GM18907 (cell line): ENCODE results near the gene AKNA.

Source experiments
- ATAC-seq: cut with Tn5 transposase; IDR thresholded peaks from one replicate; pipeline ENCODE4 v1.9.1; 2021; ENCODE audit warnings: mild to moderate bottlenecking, moderate library complexity; ENCODE audit not compliant: unreplicated experiment

Gene AKNA

DNA sequence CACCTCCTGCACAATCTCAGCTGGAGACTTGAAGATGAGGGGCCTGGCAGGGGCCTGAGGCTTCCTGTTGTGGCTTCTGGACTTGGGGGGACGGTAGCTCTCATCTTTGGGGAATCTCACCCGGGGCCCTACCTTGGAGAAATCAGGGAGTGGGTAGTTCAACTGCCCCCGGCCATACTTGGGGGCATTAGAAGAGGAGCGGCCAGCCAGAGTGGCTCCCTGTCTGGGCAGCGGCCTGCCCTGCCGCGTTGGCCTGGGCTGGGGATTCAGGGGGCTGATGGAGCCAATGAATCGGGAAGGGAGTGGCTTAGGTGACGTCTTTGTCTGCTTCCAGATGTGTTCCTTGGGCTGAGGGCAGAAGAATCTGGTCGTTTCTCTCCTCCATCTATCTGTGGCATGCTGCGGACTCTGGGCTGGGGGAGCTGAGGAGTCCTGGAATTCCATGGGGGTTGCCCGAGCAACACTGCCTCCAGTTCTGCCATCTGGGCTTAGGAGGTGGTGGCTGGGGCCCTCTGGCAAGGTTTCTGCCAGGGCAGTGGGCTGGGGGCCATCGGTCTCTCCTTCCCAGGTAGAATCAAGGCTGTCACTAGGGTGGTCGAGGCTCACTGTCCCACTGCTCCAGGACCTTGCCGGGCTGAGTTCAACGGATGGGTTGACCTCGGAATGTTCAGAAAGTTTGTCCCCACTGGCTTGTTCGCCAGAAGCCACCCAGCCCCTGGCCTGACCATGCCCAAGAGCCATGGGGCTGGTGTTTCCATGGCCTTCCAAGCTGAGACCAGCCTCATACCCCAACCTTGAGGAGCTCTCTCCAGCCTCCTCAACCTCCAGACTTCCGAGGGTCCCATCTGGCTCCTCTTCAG is 11.0 kb downstream of the AKNA start:
- ATAC-seq, result no peak

DNA sequence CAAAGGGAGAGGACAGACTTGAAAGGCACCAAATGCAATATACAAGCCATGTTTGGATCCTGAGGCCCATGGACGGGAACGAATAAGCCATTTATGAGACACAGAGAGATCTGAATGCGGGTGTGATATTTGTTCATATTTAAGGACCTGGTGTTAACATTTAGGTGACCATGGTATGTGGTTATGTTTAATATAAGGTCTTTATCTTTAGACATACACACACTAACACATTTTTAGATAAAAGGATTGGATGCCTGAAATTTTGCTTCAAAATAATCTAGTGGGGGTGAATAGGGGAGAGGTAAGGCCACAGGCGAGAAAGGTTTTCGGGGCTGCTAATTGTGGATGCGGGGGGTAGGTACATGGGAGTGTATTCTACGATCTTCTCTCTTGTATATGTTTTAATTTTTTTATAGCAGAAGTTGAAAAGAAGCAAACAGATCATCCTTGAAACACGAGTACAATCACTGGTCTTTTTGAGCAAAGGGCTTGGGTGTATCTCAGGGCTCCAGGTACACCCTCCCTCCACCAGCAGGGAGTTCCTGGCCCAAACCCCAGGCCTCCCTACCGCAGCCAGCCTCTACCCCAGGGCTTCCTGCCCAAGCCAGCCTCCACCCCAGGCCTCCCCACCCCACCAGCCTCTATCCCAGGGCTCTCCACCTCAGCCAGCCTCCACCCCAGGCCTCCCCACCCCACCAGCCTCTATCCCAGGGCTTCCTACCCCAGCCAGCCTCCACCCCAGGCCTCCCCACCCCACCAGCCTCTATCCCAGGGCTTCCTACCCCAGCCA is 12.2 kb downstream of the AKNA start:
- ATAC-seq, result no peak

DNA sequence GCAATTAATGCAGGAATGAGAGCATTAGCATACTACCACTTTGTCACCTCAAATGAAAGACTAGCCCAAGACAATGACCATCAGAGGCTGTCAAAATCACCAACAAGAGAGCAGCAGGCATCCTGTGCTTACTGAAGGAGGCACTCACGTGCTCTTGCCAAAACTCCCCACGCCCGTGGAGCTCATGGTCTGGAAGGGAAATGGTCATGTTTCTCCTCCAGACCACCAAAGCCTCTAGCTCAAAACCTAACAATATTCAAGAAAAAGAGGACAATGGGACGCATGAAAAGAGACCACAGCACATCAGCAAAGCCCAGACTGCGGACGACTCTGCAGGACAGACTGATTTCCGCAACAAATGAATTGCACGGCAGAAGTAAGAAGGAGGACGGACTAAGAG is 12.8 kb downstream of the AKNA start:
- no peak for ATAC-seq

DNA sequence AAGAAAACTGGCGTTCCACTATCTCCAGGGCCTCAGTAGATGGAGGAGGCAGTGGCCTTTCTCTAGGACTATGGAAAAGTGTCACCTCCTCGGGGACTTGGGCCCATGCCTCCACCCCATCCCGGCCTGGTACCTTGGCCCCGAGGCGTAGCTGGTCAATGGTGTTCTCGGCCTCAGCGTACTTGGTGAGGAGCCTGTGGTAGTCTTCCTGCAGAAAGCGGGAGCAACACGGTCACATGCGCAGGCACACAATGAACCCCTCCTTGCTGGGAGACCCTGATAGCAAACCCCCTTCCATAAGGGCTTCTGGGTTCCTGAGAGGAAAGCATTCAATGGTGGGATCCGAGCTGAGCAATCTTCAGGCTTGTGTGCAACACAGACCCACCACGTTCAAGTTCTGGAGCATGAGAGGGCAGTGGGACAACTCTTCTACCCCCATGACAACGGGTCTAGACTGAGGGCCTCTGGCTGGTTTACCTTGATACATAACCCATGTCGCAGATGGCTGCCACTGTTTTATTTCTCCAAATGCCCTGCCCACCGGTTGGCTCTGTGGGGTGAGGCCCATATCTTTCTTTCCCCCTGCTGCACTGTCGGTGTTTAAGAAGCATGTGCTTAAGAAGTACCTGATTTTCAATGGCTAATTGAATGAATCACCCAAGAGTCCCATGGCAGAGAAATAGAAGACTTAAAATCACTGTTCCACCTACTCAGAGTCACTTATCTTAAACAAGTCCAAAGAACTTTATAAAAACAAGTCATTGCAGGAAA is 13.6 kb downstream of the AKNA start:
- ATAC-seq, result no peak

DNA sequence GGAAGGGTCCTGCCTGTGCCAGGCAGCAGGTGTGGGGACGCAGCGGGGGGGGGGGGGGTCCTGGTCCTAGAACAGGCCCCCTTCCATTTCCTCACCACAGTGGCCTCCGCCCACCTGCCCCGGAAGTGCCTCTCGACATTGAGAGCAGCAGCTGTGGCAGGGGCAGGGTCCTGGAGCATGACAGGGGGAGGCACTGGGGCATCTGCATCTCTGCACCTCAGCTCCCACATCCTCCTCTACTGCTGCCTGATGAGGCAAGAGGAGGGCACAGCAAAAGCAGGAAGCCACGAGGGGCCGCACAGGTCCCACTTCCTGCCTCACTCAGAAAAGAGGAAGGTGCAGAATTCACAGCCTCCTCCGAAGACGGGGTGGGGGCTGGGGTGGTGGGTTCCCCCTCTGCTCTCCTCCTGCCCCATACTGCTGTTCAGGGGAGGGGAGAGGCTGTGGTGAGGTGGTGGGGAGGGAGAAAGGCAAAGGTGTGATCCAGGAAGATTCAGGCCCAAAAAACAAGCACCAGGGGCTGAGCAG is 14.8 kb downstream of the AKNA start:
- ATAC-seq, result peak; percentile 95

DNA sequence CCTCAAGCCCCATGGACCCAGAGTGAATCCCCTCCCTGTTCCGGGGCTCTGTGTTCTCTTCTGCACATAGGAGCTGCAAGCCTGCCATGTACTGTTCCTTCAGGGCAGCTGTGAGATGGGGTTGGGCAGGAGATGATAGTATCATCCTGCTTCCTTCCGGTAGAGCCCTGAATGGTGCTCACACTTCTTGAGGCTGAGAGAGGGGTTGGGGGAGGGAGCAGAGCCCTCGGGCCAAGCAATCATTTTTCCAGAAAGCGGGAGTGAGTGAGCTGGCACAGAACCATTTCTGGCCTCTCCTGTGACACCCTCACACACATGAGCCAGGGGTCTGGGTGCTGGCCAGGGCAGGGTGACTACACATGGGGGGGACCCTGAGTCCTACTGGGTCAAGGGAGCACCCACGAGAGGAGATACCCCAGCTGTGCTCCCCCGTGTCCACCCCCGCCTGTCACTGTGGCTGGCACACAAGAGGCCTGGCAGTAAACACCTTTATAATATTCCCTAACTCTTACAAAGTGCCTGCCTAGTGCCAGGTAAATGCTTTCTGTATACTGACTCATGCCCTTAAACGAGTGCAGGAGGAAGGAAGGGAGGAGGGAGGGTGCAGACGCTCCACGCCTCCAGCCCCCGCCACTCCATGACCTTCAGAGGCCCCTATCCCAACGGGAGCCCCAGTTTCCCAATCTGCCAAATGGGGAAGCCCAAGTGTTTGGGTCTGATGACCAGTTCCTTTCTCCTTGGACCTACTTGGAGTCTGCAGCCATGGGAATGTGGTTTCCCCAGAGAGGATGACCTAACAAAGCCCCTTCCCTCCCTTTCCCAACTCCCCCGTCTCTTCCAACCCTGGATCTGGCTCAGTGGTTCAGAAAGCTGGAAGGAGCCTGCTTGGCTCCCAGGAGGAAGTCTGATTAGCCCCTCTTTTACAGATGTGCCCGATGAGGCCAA is 15.5 kb downstream of the AKNA start:
- peak; percentile 27 for ATAC-seq

DNA sequence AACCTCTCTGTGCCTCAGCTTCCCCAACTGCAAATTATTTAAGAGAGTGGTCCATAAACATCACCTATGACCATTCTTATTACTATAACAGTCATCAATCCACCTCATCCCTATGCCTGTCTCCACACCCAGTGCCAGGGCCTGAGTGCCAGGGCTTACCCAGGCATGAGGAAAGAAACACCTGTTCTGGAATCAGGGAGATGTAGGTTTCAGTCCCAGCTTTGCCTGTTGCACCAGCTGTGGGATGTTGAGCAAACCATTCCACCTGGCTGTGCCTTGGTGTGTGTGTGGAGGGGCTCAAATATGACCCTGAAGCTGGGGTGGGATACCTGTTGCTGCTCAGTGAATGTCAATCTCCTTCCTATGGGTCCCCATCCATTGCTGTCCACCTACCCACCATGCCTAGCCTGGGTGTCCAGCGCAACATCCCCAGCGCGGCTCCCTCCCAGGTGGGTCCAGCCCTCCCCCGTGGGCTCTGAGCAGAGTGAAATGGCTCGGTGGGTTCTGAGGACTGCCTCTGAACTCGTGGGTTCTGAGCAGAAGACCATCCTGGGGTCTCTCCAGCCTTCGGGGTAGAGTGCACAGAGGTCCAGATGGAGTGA is 16.3 kb downstream of the AKNA start:
- ATAC-seq, result no peak

DNA sequence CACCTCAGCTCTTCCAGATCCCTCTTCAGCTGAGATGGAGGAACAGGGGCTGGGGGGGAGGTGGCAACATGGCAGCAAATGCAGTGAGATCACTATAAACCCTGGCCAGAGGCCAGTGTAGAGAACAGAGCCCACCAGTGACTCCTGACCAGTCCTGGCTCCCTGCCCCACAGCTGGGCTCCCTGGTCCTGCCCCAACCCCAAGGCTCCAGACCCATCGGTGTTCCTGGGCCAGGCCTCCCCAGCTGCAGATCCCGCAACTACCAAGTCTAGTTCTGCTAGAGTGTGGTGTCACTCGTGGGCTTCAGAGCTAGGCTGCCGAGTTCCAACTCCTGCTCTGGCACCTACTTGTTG is 16.8 kb downstream of the AKNA start:
- ATAC-seq, result no peak

DNA sequence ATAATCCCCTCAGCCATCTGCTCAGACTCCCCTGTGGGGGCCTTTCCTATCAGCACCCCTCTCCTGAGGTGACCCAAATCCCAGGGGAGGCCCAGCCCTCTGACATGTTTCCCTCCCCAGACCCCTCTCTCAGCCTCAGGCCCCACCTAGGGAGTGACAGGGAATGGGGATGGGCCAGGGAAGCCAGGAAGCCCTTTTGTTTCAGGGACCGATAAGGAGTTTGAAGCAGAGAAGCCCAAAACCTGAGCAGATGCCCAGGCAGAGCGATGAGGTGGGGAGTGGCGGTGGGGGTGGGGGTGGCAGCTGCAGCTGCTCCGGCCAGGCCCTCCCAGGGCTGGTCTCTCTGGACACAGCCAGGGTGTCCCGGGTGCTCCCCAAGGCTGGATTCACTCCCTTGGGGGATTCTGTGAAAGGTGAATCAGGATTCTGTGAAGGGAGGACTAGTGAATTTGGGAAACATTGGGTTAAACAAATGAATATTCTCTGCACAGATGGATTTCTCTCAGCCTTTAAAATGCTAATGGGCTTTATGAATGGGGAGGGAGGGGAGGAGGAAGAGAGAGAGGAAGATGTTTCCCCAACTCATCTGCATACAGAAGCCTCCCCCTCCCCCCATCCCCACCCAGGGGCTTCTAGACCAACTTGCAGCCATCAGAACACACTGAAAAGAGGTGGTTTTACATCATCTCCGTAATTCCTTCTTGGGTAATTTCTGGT is 17.4 kb downstream of the AKNA start:
- no peak for ATAC-seq

DNA sequence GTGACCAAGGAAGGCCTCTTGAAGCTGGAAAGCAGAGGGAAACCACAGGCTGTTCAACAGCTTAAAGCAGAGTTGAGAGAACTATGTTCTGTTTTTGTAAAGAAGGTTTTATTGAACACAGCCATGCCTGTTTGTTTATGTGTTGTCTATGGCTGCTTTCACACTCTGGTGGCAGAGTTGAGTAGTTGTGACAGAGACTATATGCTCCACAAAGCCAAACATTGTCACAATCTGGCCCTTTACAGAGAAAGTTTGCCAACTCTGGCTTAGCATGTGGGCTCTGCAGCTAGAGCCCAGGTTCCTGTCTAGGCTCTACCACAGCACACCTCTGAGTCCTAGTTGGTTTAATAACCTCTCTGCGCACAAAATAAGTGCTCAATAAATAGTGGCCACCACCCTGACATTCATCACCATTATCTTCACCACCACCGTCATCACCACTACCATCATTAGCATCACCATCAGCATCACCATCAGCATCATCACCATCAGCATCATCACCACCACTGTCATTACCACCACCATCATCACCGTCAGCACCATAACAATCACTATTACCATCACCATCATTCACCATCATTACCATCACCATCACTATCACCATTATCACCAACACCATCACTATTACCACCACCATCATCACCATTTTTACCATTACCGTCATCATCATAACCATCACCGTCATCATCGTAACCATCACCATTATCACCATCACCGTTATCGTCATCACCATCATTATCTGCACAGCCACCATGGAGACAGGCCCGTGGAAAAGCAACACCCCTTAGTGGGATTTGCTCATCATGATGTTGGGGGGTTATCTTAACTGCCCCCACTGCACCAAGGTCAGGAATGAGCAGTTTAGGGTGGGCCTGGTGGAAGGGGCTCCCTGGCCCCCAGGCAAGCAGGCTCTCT is 18.3 kb downstream of the AKNA start:
- no peak for ATAC-seq

DNA sequence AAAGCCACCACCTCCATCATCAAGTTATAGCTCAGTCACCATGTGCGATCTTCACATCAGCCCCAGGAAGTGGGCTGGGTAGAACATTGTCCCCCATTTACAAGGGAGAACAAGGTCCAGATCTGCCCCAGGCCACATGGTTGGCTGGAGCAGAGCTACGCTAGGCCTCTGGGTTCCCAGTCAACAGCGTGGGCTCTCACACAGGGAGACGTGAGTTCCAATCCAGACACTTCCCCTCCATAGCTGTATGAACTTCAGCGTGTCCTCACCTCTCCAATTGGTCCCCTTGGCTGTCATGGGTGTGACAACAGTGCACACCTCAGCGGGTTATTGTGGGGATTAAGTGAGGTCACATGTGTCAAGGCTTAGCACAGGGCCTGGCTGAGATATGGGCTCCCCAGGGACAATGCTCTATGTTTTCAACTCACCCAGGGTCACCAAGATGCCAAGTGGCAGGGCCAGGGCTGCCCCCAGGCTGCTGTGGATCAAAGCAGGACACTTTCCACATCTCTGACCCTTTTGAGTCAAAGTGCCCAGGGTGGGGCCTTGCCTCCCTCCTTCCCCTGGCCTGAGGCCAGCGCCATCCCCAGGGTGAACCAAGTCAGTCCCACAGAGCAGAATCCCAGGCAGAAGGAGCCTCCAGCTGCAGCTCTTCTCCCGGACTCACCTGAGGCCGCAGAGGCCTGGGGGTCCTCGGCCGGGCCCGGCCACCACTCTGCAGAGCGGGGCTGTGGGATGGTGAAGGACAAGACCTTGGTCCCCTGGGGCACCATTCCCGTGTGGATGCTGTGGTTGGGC is 19.8 kb downstream of the AKNA start:
- ATAC-seq, result no peak

DNA sequence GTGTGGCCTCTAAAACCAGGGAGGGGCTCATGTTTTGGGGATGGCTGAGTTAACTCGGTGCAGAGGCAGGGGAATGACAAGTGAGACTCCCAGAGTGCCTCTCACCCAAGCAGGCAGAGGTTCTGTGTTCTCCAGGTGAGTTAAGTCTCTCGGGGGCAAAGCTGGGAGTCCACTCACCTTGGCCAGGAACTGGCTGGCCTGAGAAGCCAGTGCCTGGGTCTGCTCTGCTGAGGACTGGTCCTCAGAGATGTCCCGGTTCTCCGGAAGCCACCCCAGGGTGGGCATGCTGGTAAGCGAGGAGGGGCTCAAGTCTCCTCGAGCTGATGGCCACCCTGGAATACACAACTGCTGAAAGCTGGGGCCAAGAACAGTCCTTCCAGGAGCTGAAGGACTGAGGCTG is 20.4 kb downstream of the AKNA start:
- ATAC-seq, result no peak

DNA sequence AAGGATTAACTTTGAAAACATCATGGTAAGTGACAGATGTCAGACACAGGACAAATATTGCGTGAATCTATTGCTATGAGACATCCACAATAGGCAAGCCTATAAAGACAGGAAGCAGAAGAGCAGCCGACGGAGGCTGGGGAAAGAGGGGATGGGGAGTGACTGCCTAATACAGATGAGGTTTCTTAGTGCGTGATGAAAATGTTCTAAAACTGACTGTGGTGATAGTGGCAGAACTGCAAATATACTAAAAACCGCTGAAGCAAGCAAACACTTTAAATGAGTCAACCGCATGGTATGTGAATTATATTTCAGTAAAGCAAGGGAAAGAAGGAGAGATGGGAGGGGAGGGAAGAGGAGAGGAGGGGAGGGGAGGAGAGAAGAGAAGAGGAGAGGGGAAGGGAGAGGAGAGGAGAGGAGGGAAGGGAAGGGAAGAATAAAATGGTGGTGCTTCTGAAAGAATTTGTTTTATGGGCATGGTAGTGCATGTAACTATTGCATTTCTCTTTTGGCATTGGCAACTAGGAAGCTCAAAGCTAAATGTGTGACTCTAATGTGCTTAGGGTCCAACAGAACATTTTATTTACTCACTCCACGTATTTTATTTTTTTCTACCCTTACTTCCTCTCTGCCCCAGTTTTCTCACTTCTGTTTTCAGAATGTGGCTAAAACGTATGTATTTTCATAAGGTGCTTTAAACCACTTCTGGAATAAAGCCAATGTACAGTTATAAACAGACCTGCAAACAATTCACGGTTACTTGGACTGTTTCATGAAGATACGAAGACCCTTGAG is 21.3 kb downstream of the AKNA start:
- ATAC-seq, result peak; percentile 53

DNA sequence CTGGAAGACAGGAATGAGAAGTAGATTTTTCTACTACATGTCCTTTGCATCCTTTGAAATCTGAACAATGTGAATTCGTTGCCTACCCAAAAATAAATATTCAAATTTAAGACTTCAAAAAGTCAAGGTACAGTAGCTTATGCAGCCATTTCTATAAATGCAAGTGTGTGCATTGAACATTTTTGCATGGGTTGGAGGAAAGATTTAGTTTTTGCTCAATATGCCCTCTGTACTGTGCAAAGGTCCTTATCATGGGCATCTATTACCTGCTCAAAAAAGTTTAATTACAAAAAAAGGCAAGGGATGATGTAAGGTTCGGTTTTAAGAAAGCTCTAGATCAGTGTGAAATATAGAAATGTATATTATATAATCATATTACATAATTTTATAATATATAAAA is 22.6 kb downstream of the AKNA start:
- no peak for ATAC-seq

DNA sequence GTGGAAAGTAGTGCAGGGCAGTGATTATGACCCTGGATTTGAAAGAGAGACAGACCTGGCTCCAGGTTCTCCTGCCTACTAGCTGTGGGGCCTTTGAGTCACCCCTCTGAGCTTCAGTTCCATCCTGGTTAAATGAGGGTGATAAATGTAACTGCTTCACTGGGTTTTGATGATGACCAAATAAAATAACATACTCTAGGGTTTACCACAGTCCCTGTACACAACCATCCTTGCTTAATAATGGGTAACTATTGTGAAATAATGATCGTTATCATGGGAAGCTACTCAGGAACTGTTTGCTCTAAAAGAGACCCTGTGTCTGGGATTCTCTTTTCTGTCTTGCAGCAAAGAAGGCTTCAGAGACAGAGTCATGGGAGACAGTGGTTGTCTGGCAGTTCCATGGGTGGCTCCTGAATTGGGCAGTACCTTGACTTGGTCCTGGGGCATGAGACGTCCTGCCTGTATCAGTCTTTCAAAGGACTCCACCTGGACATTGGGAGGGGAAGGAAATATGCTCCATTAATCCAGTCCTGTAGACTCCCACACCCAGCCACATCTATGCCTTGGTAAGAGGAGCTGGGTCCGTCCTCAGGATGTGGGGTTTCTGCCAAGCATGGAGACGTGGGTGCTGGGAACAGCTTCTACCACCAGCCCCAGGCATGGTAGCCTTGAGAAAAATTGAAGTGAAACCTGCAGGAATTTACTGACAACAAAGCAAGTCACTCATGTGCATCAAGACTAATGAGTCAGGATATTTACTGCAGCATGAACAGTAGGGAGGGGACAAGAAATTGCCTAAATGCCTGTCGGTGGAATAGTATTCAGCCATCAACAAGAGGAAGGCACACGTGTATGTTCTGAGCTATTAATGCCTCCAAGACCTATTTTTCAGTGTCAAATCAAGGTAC is 23.4 kb downstream of the AKNA start:
- ATAC-seq, result no peak
